GM18517 (cell line): ENCODE data around the gene CREB3L2.

ENCODE experiments used
- ATAC-seq: cut with Tn5 transposase; IDR thresholded peaks from one replicate; pipeline ENCODE4 v1.9.1; 2021; ENCODE audit warnings: mild to moderate bottlenecking, moderate library complexity; ENCODE audit not compliant: unreplicated experiment

CREB3L2 gene

GRCh38 chr7:137953665-137954470 lies 48.0 kb downstream of the CREB3L2 start:
- ATAC-seq: peak; percentile 54

- no peak for ATAC-seq
Measured at GRCh38 chr7:137953043-137953664, 48.7 kb downstream of the CREB3L2 start.

- ATAC-seq: no peak
Measured at GRCh38 chr7:137952426-137952805, 49.5 kb downstream of the CREB3L2 start.

GRCh38 chr7:137951700-137952425 lies 50.0 kb downstream of the CREB3L2 start:
- no peak for ATAC-seq

- no peak for ATAC-seq
Measured at GRCh38 chr7:137950967-137951366, 50.9 kb downstream of the CREB3L2 start.

GRCh38 chr7:137950263-137950621 lies 51.6 kb downstream of the CREB3L2 start:
- ATAC-seq: no peak

GRCh38 chr7:137949416-137950262 lies 52.2 kb downstream of the CREB3L2 start:
- no peak for ATAC-seq

GRCh38 chr7:137948845-137949330 lies 53.0 kb downstream of the CREB3L2 start:
- ATAC-seq: no peak

- ATAC-seq: no peak
Measured at GRCh38 chr7:137948083-137948844, 53.6 kb downstream of the CREB3L2 start.

- ATAC-seq: no peak
Measured at GRCh38 chr7:137947046-137947445, 54.8 kb downstream of the CREB3L2 start.

GRCh38 chr7:137946011-137946410 lies 55.9 kb downstream of the CREB3L2 start:
- no peak for ATAC-seq

GRCh38 chr7:137944168-137944567 lies 57.7 kb downstream of the CREB3L2 start:
- no peak for ATAC-seq

GRCh38 chr7:137943132-137943551 lies 58.7 kb downstream of the CREB3L2 start:
- ATAC-seq: no peak

- no peak for ATAC-seq
Measured at GRCh38 chr7:137942484-137943115, 59.3 kb downstream of the CREB3L2 start.

- no peak for ATAC-seq
Measured at GRCh38 chr7:137940656-137941518, 61.0 kb downstream of the CREB3L2 start.

- ATAC-seq: no peak
Measured at GRCh38 chr7:137940218-137940617, 61.7 kb downstream of the CREB3L2 start.

GRCh38 chr7:137937202-137937560 lies 64.7 kb downstream of the CREB3L2 start:
- ATAC-seq: no peak

GRCh38 chr7:137936509-137937201 lies 65.2 kb downstream of the CREB3L2 start:
- ATAC-seq: no peak
